ENCODE results near the gene DKKL1.

The DKKL1 gene

DNA sequence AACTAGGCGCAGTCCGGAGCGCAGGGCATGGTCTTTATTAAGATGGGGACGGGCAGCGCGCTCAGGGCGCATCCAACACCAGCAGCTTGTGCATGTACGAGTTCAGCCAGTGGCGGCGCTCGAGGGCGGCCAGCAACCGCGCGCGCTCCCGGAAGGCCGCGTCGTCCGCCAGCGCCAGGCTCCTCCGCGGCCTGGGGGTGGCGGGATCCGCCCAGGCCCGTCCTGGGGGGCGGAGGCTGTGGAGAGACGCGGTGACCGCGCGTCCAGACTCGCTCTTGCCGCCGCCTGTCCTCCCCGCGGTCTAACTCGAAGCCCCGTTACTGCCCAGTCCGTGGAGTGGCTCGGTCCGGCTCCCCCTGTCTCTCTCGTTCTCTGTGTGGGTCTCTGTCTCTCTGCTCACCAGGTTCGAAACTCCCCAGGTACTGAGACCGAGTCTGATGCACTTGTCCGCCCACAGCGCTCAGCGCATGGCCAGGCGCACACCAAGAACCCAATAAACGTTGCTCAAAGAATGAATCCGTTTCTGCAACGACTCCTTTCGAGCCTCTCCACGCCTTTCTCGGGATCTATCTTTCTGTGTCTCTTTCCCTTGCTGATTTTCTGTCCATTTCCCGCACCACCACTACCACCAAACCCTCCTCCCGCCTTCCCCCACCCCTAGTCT lies 58.9 kb downstream of the DKKL1 start:
- peak; percentile 26 for DNase-seq

DNA sequence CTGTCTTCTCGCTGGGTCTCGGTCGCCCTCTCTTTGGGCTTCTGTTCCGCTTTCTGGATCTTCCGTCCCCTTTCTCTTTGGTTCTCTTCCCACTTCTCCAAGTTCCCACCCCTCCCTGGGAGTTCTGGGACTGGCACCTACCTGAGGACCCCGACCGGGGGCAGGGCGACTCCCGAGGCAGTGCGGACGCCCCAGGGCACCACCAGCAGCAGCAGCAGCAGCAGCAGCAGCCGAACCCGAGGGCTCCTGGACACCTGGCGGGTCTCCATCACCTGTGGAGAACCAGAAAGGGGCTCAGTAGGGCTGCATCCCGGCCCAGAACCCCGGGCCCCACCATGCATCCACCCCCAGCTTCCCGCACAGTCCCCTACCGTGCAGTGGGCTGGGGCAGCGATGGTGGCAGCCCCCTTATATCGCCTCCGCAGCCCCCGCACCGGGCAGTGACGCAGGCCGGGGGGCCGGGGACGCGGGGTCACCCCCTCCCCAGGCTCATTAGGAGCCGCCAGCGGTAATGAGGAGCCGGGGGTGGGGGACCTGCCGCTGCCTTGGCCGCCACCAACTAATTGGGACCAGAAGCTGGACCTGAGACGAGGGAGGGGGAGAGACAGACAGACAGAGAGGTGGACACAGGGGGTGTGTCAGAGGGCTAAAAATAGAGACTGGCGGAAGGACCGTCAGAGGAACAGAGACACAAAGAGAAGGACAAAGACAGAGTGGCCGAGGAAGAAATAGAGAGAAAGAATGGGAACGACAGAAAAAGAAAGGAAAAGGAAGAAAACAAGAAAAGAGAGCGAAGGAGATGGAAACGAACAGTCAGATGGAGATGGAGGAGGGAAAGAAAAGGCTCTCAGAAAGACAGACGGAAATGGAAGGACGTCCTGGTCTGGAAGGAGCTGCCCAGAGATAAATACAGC lies 59.7 kb downstream of the DKKL1 start, which contains the start of gene PTH2:
PTH2 (minus strand) TSS at position 371 of the 914 bp plus-strand sequence; CDS start at position 269, 102 bp downstream.
- DNase-seq, result no peak

DNA sequence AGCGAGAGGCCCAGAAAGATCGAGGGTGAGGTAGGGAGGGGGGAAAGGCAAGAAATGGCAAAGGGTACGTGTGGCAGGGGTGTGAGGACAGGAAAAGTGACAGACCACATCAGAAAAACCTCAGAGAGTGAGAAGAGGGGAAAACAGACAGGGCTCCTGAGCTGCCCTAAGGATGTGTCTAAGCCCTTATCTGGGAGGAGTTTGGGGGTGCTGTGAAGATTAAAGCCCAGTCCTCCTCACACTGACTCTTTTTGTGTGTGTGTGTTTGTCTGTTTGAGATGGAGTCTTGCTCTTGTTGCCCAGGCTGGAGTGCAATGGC lies 60.3 kb downstream of the DKKL1 start:
- no peak for DNase-seq

Measured in hematopoietic multipotent progenitor cell treated with erythropoietin and hydrocortisone succinate and interleukin-3 and kit ligand, for 8 days (in vitro differentiated cells).